Progenitor cell of endocrine pancreas (in vitro differentiated cells): Measurements from ENCODE around the gene CFL1. TPM values are rescaled to one million over a fixed set of nuclear protein-coding genes. Genes with fewer than 3 reads are reported as not detected.

Source experiments
- DNase-seq: peaks from one replicate; pipeline ENCODE4 v3.0.0; 2021; ENCODE audit warnings: low spot score; ENCODE audit not compliant: unreplicated experiment
- H3K27ac Mint-ChIP-seq: 2 replicates; pipeline ENCODE4 v1.8.0; 2021; ENCODE audit warnings: mild to moderate bottlenecking, moderate library complexity, mixed read lengths
- H3K27me3 Mint-ChIP-seq: 2 replicates; pipeline ENCODE4 v1.8.0; 2021; ENCODE audit warnings: mixed read lengths
- H3K36me3 Mint-ChIP-seq: 2 replicates; pipeline ENCODE4 v1.8.0; 2022; ENCODE audit warnings: mixed read lengths; ENCODE audit not compliant: insufficient read depth
- H3K4me1 Mint-ChIP-seq: 2 replicates; pipeline ENCODE4 v1.8.0; 2021; ENCODE audit warnings: low read depth, mixed read lengths
- H3K4me3 Mint-ChIP-seq: 2 replicates; pipeline ENCODE4 v1.8.0; 2021; ENCODE audit warnings: low read depth, mild to moderate bottlenecking, moderate library complexity, mixed read lengths
- H3K9me3 Mint-ChIP-seq: 2 replicates; pipeline ENCODE4 v1.8.0; 2021; ENCODE audit warnings: low read depth, mixed read lengths
- CTCF ChIP-seq: fragments of 200-600 bp; sonication (generic); IDR thresholded peaks from one replicate; pipeline ENCODE4 v1.5.0; 2021; ENCODE audit warnings: antibody characterized with exemption, mild to moderate bottlenecking; ENCODE audit not compliant: unreplicated experiment
- total RNA-seq: library from RNA; stranded (reverse); gene quantifications from 2 replicates; pipeline ENCODE4 v1.2.1, GENCODE V29; 2021

The CFL1 gene
- total RNA-seq, 1 donor from 2014 or later, result 890 TPM

DNA sequence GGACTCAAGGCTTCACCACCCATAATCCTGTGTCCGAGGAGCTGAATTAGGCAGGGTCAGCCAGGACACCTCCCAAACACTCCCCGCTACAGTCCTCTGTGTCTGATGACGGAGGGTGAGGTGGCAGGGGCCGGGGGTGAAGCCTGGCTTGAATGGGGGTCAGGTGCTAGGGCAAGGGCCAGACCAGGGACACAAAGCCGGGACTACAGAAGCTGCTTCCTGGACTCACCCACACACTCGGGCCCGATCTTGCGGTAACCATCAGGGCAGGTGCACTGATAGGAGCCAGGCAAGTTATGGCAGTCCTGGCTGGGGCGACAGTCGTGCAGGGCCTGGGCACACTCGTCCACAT is 12.3 kb upstream of the CFL1 start:
- no peak for DNase-seq
- H3K36me3 Mint-ChIP-seq, result peaks cover 5% of the 10 kb centered on the region
- peak overlapping the region; percentile 41 for H3K4me3 Mint-ChIP-seq
- H3K27ac Mint-ChIP-seq, result no peak overlapping the region
- TF ChIP-seq CTCF, result no peak
- H3K9me3 Mint-ChIP-seq, result no peaks in the 10 kb centered on the region
- H3K27me3 Mint-ChIP-seq, result no peaks in the 10 kb centered on the region
- peaks cover 7% of the 10 kb centered on the region for H3K4me1 Mint-ChIP-seq

GRCh38 chr11:65869643-65870306 is 11.8 kb upstream of the CFL1 start:
- no peak for TF ChIP-seq CTCF
- Mint-ChIP-seq H3K9me3 (no peaks in the 10 kb centered on the region), H3K27ac (no peak overlapping the region), H3K4me1 (peaks cover 7% of the 10 kb centered on the region), H3K27me3 (no peaks in the 10 kb centered on the region), H3K4me3 (no peak overlapping the region), H3K36me3 (peaks cover 8% of the 10 kb centered on the region)
- DNase-seq, result no peak

- Mint-ChIP-seq H3K9me3 (no peaks in the 10 kb centered on the region), H3K27me3 (no peaks in the 10 kb centered on the region), H3K4me1 (peaks cover 7% of the 10 kb centered on the region), H3K36me3 (peaks cover 9% of the 10 kb centered on the region), H3K4me3 (no peak overlapping the region), H3K27ac (no peak overlapping the region)
- no peak for TF ChIP-seq CTCF
- no peak for DNase-seq
Measured at GRCh38 chr11:65868907-65869306, 10.9 kb upstream of the CFL1 start.

GRCh38 chr11:65868076-65868667 is 10.2 kb upstream of the CFL1 start:
- Mint-ChIP-seq H3K36me3 (peaks cover 9% of the 10 kb centered on the region), H3K9me3 (no peaks in the 10 kb centered on the region), H3K27me3 (no peaks in the 10 kb centered on the region), H3K27ac (no peak overlapping the region), H3K4me3 (no peak overlapping the region), H3K4me1 (peaks cover 5% of the 10 kb centered on the region)
- TF ChIP-seq CTCF, result no peak
- DNase-seq, result no peak

- DNase-seq, result no peak
- Mint-ChIP-seq H3K27ac (no peak overlapping the region), H3K4me1 (peaks cover 2% of the 10 kb centered on the region), H3K27me3 (no peaks in the 10 kb centered on the region), H3K36me3 (peaks cover 12% of the 10 kb centered on the region), H3K9me3 (no peaks in the 10 kb centered on the region), H3K4me3 (no peak overlapping the region)
- TF ChIP-seq CTCF, result no peak
Measured at GRCh38 chr11:65867284-65868071, 9.5 kb upstream of the CFL1 start.
